OCI-LY7 (cell line): ENCODE data around the gene CHRM5. TPM values are rescaled to one million over a fixed set of nuclear protein-coding genes. Genes with fewer than 3 reads are reported as not detected.

ENCODE experiments used
- BruUV-seq: library from RNA; stranded (reverse); fragments of 400-500 nt; replicated peaks from 2 replicates; lab custom pipeline; 2021; lab: Mats Ljungman, UMichigan
- CTCF ChIA-PET: fragments of 300-600 bp; sonication (Branson Sonifier 250); formaldehyde crosslinking; loops from one replicate; lab custom pipeline; 2022; ENCODE audit warnings: antibody characterized with exemption; ENCODE audit not compliant: unreplicated experiment; lab: Charles Lee
- POLR2A ChIA-PET: fragments of 300-600 bp; sonication (Branson Sonifier 250); formaldehyde crosslinking; loops from one replicate; lab custom pipeline; 2022; ENCODE audit warnings: antibody characterized with exemption; lab: Charles Lee
- DNase-seq: peaks from one replicate; pipeline ENCODE4 v3.0.0-alpha.2; 2015; ENCODE audit warnings: low spot score
- H2AFZ ChIP-seq: fragments of 200-600 bp; sonication (generic), shearing (Covaris generic); 2 replicates; pipeline ENCODE4 v1.6.1; 2014; ENCODE audit warnings: mild to moderate bottlenecking, antibody characterized with exemption, low read length, moderate library complexity
- H3K27ac ChIP-seq: fragments of 200-600 bp; sonication (generic); 2 replicates; pipeline ENCODE4 v1.5.1; 2014; ENCODE audit warnings: mixed run types, low read depth, mild to moderate bottlenecking, moderate library complexity, low read length, inconsistent platforms; ENCODE audit not compliant: poor library complexity, severe bottlenecking
- H3K36me3 ChIP-seq: fragments of 200-600 bp; sonication (generic); 2 replicates; pipeline ENCODE4 v1.6.1; 2014; ENCODE audit warnings: mild to moderate bottlenecking, antibody characterized with exemption, low read length, moderate library complexity, mixed read lengths; ENCODE audit not compliant: insufficient read depth
- H3K4me1 ChIP-seq: fragments of 200-600 bp; sonication (generic); 2 replicates; pipeline ENCODE4 v1.5.1; 2014; ENCODE audit warnings: mild to moderate bottlenecking, low read length; ENCODE audit not compliant: insufficient read depth, poor library complexity, severe bottlenecking
- H3K4me2 ChIP-seq: fragments of 200-600 bp; sonication (generic); 2 replicates; pipeline ENCODE4 v1.6.1; 2014; ENCODE audit warnings: mild to moderate bottlenecking, low read length
- H3K4me3 ChIP-seq: fragments of 200-600 bp; sonication (generic); 2 replicates; pipeline ENCODE4 v1.5.1; 2014; ENCODE audit warnings: mild to moderate bottlenecking, low read depth, low read length; ENCODE audit not compliant: poor library complexity, severe bottlenecking
- H3K79me2 ChIP-seq: fragments of 200-600 bp; sonication (generic); 2 replicates; pipeline ENCODE4 v1.6.1; 2016; ENCODE audit warnings: low read depth, mild to moderate bottlenecking, low read length, moderate library complexity, mixed read lengths; ENCODE audit not compliant: insufficient read depth
- H3K9me2 ChIP-seq: fragments of 200-600 bp; sonication (generic); 2 replicates; pipeline ENCODE4 v1.6.1; 2016; ENCODE audit warnings: mild to moderate bottlenecking, low read length, mixed read lengths; ENCODE audit not compliant: insufficient read depth
- H3K9me3 ChIP-seq: fragments of 200-600 bp; sonication (generic); 2 replicates; pipeline ENCODE4 v1.6.1; 2014; ENCODE audit warnings: mild to moderate bottlenecking, mixed run types, low read length, mixed read lengths
- H4K20me1 ChIP-seq: fragments of 200-600 bp; sonication (generic); 2 replicates; pipeline ENCODE4 v1.6.1; 2014; ENCODE audit warnings: mild to moderate bottlenecking, antibody characterized with exemption, low read length, moderate library complexity, mixed read lengths; ENCODE audit not compliant: insufficient read depth
- CTCF ChIP-seq: fragments of 200-600 bp; sonication (generic); conservative IDR thresholded peaks from 2 replicates; pipeline ENCODE4 v1.5.1; 2014; ENCODE audit warnings: mild to moderate bottlenecking, antibody characterized with exemption, low read length, moderate library complexity, mixed read lengths
- EZH2phosphoT487 ChIP-seq: fragments of 200-600 bp; sonication (generic); IDR thresholded peaks from 2 replicates; pipeline ENCODE4 v1.6.1; 2018; ENCODE audit warnings: low read depth, borderline replicate concordance, mild to moderate bottlenecking, mixed run types, antibody characterized with exemption, low read length, moderate library complexity, mixed read lengths
- intact Hi-C: fragments of 100-400 bp; cut with micrococcal nuclease; formaldehyde crosslinking; loops from one replicate; pipeline ENCODE4 v1.10.0; 2022; ENCODE audit not compliant: unreplicated experiment
- total RNA-seq, 2 experiments: library from RNA; depleted of rRNA in 1 of 2; stranded (reverse); fragments of >200 nt in 1 of 2; shearing (Covaris generic) in 1 of 2; gene quantifications; 2 replicates each; pipeline ENCODE4 v1.2.3, GENCODE V29; 2014 to 2022

Gene CHRM5
- total RNA-seq, 2 experiments from 2014 or later, result not detected

- Histone ChIP-seq H3K36me3 (no peaks in the 10 kb centered on the region; the same call in 1 of the 2 replicates), H2AFZ (peak overlapping the region; percentile 41; the same call in 1 of the 2 replicates), H3K9me2 (no peaks in the 10 kb centered on the region), H3K4me2 (no peak overlapping the region), H3K79me2 (no peaks in the 10 kb centered on the region), H3K4me1 (no peaks in the 10 kb centered on the region), H4K20me1 (no peaks in the 10 kb centered on the region), H3K4me3 (no peak overlapping the region), H3K9me3 (no peaks in the 10 kb centered on the region), H3K27ac (no peak overlapping the region)
- ChIA-PET POLR2A (interaction anchor here (0.7 to 1.6 kb wide), 7 partner anchors 10 to 1206 kb away, joined by 3 to 11 read pairs (median 4); partner anchors contain the start of gene KATNBL1), CTCF (interaction anchor here (1.0 to 1.5 kb wide), 3 partner anchors 98 to 478 kb away, joined by 3 to 4 read pairs (median 3); partner anchors contain the start of gene KATNBL1)
- intact Hi-C loops, result loop anchor here (1.0 kb wide), 2 partner anchors 100 to 473 kb away; partner anchors contain the start of genes GOLGA8B and KATNBL1
- TF ChIP-seq EZH2phosphoT487 (no peak), CTCF (peak; percentile 92)
- DNase-seq, result peak; percentile 49
- no TSS peak for BruUV-seq
Observed at GRCh38 chr15:34109797-34110663, 141.7 kb downstream of the CHRM5 start.

GRCh38 chr15:34111488-34111887 lies 143.2 kb downstream of the CHRM5 start:
- ChIA-PET POLR2A (interaction anchor here (0.6 to 0.9 kb wide), 4 partner anchors 21 to 105 kb away, joined by 3 read pairs; no protein-coding TSS in a partner anchor), CTCF (no interaction called here)
- H3K27ac ChIP-seq, result no peak overlapping the region
- H3K9me3 ChIP-seq, result no peaks in the 10 kb centered on the region
- no peak overlapping the region for H3K4me3 ChIP-seq
- no peaks in the 10 kb centered on the region for H3K9me2 ChIP-seq
- intact Hi-C loops, result no loop called here
- TF ChIP-seq EZH2phosphoT487 (no peak), CTCF (no peak)
- no peaks in the 10 kb centered on the region; the same call in 1 of the 2 replicates for H3K36me3 ChIP-seq
- no peak overlapping the region for H3K4me2 ChIP-seq
- no peaks in the 10 kb centered on the region for H3K79me2 ChIP-seq
- no TSS peak for BruUV-seq
- no peaks in the 10 kb centered on the region for H3K4me1 ChIP-seq
- H2AFZ ChIP-seq, result peak overlapping the region; percentile 45
- no peak for DNase-seq
- no peaks in the 10 kb centered on the region for H4K20me1 ChIP-seq

GRCh38 chr15:34114215-34114614 lies 145.9 kb downstream of the CHRM5 start:
- H3K9me3 ChIP-seq, result no peaks in the 10 kb centered on the region
- no peaks in the 10 kb centered on the region for H3K79me2 ChIP-seq
- ChIA-PET CTCF (no interaction called here), POLR2A (no interaction called here)
- intact Hi-C loops, result no loop called here
- H3K9me2 ChIP-seq, result no peaks in the 10 kb centered on the region
- H3K4me3 ChIP-seq, result no peak overlapping the region
- no peak for DNase-seq
- H3K36me3 ChIP-seq, result no peaks in the 10 kb centered on the region; the same call in 1 of the 2 replicates
- no peaks in the 10 kb centered on the region for H4K20me1 ChIP-seq
- H3K4me1 ChIP-seq, result no peaks in the 10 kb centered on the region
- H3K4me2 ChIP-seq, result no peak overlapping the region
- no peak overlapping the region for H2AFZ ChIP-seq
- H3K27ac ChIP-seq, result no peak overlapping the region
- no peak for TF ChIP-seq EZH2phosphoT487
- no TSS peak for BruUV-seq
